ENCODE data around the gene CDS1.

Gene CDS1

DNA sequence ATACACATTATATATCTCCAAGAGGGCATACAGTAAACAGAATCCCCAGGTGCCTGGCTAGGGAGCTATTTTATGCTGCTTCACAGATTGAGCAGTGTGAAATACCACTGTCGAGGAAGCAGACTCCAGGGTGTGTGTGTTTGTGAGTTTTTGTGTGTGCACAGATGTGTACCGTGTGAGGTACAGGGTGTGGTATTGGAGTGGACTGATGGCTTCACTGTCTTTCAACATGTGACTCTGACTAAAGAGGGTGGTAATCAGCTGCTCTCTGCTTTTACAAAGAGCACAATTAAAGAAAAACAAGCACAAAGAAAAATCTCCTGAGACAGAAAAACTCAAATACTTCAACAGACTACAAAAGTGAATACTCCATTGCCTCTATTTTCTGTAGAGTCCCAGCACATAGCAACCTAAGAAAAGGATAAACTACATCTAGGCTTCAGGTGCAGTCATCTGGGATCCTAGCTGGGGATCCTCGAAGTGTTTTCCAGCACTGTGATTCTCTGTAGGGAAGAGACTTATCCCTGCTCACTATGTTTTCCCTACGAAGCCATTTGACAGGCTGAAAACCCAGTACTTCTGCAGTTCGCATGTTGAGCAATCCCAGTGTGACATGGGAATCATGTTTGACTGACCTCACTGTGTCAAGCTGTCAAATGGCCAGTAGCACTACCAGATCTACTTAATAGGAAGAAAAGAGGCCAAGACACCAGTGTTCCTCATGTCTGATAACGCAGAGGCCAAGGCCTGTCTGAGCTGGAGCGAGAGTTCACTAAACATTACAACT, 100.3 kb downstream of the CDS1 start:
- TF ChIP-seq TAF1 (IDR thresholded peaks at IDR 0.05; ENCODE audit: borderline replicate concordance, insufficient read depth, low read length) (no peak), POLR2AphosphoS5 (IDR thresholded peaks at IDR 0.05; ENCODE audit: low read depth, low read length) (no peak), FOXP2 (optimal IDR thresholded peaks at IDR 0.05; ENCODE audit: borderline replicate concordance, extremely low read depth, extremely low read length, insufficient read depth) (no peak), SIN3A (IDR thresholded peaks at IDR 0.05; ENCODE audit: borderline replicate concordance, insufficient read depth, low read length) (no peak)
- TF ChIP-seq, protein P1, sequence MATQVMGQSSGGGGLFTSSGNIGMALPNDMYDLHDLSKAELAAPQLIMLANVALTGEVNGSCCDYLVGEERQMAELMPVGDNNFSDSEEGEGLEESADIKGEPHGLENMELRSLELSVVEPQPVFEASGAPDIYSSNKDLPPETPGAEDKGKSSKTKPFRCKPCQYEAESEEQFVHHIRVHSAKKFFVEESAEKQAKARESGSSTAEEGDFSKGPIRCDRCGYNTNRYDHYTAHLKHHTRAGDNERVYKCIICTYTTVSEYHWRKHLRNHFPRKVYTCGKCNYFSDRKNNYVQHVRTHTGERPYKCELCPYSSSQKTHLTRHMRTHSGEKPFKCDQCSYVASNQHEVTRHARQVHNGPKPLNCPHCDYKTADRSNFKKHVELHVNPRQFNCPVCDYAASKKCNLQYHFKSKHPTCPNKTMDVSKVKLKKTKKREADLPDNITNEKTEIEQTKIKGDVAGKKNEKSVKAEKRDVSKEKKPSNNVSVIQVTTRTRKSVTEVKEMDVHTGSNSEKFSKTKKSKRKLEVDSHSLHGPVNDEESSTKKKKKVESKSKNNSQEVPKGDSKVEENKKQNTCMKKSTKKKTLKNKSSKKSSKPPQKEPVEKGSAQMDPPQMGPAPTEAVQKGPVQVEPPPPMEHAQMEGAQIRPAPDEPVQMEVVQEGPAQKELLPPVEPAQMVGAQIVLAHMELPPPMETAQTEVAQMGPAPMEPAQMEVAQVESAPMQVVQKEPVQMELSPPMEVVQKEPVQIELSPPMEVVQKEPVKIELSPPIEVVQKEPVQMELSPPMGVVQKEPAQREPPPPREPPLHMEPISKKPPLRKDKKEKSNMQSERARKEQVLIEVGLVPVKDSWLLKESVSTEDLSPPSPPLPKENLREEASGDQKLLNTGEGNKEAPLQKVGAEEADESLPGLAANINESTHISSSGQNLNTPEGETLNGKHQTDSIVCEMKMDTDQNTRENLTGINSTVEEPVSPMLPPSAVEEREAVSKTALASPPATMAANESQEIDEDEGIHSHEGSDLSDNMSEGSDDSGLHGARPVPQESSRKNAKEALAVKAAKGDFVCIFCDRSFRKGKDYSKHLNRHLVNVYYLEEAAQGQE (IDR thresholded peaks at IDR 0.05; ENCODE audit: insufficient read depth in 1 of 2, low read depth in 2 of 2, low read length in 2 of 2): no peak

DNA sequence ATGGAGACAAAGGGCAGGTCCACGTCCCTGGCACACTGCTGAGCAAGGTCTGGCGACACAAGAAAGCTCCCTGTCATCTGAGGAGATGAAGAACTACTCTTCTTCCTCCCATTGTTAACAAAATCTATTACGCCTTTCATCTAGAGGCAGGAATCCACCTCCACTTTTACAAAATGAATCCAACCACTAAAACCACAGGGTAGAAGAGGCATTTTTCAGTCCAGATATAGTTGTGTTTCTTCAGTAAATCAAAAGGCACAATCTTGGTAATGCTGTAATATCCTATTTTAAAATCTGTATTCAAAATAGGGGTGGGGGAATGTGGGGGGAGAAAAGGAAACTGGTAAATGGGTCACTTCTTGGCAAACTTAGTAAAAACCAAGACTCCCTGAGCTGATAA, 101.4 kb downstream of the CDS1 start:
- TF ChIP-seq POLR2AphosphoS5 (IDR thresholded peaks at IDR 0.05; ENCODE audit: low read depth, low read length) (no peak), SIN3A (IDR thresholded peaks at IDR 0.05; ENCODE audit: borderline replicate concordance, insufficient read depth, low read length) (no peak), TAF1 (IDR thresholded peaks at IDR 0.05; ENCODE audit: borderline replicate concordance, insufficient read depth, low read length) (no peak), FOXP2 (optimal IDR thresholded peaks at IDR 0.05; ENCODE audit: borderline replicate concordance, extremely low read depth, extremely low read length, insufficient read depth) (no peak)
- TF ChIP-seq, protein P1 (IDR thresholded peaks at IDR 0.05; ENCODE audit: insufficient read depth in 1 of 2, low read depth in 2 of 2, low read length in 2 of 2): no peak

DNA sequence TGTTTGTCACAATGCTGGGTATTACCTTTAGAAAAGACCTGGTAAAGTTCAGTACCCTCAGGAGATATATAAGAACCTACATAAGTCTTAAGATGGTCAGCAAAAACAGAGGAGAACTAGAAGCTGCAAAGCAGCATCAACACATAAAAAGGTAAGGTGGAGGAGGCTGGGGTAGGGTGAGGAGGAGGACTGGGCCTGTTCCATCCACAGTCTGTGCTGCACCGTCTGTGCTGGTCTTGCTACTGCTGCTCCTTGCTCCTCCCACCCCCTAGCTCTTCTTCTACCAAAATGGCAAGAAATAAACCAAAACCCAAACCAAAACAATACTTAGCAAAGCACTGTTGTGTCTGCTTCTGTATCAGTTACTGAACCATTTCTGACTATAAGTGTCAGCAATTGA, 102.2 kb downstream of the CDS1 start:
- TF ChIP-seq TAF1 (IDR thresholded peaks at IDR 0.05; ENCODE audit: borderline replicate concordance, insufficient read depth, low read length): no peak
- no peak for TF ChIP-seq POLR2AphosphoS5 (IDR thresholded peaks at IDR 0.05; ENCODE audit: low read depth, low read length)
- TF ChIP-seq SIN3A (IDR thresholded peaks at IDR 0.05; ENCODE audit: borderline replicate concordance, insufficient read depth, low read length): no peak
- TF ChIP-seq FOXP2 (optimal IDR thresholded peaks at IDR 0.05; ENCODE audit: borderline replicate concordance, extremely low read depth, extremely low read length, insufficient read depth): no peak
- TF ChIP-seq, protein P1 (IDR thresholded peaks at IDR 0.05; ENCODE audit: insufficient read depth in 1 of 2, low read depth in 2 of 2, low read length in 2 of 2): no peak

DNA sequence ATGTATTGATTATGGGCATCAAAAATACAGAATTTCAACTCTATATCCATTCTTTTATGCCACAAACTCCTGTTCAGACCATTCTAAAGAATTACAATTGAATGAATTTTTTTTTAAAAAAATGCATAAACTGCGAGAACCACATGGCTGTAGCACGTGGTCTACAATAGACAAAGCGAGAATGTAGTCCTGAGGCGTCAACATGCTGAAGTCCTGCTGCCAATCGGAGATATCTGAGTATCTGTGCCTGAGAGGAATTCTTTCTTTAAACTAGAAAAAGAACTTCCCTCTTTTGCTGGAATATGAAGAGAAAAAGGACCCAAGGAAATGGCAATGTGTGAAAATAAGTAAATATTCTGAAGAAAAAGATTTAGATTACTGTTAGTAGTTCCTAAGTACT, 105.7 kb downstream of the CDS1 start:
- TF ChIP-seq TAF1 (IDR thresholded peaks at IDR 0.05; ENCODE audit: borderline replicate concordance, insufficient read depth, low read length) (no peak), FOXP2 (optimal IDR thresholded peaks at IDR 0.05; ENCODE audit: borderline replicate concordance, extremely low read depth, extremely low read length, insufficient read depth) (no peak), POLR2AphosphoS5 (IDR thresholded peaks at IDR 0.05; ENCODE audit: low read depth, low read length) (no peak), SIN3A (IDR thresholded peaks at IDR 0.05; ENCODE audit: borderline replicate concordance, insufficient read depth, low read length) (no peak)
- TF ChIP-seq, protein P1 (IDR thresholded peaks at IDR 0.05; ENCODE audit: insufficient read depth in 1 of 2, low read depth in 2 of 2, low read length in 2 of 2): no peak
